Motor neuron (in vitro differentiated cells): ENCODE results near the gene DLX6. TPM values are rescaled to one million over a fixed set of nuclear protein-coding genes. Genes with fewer than 3 reads are reported as not detected.

Experiments
- ATAC-seq, 8 experiments: fragments of 200-7000 bp; cut with Tn5 transposase; replicated peaks in 6 of 8; 2 replicates each; pipeline ENCODE4 v1.8.0; 2021; ENCODE audit warnings: mild to moderate bottlenecking in 8 of 8, moderate library complexity in 8 of 8
- H3K27ac ChIP-seq, 2 donors: fragments of 250-450 bp; sonication (Bioruptor Pico); 2 replicates each; pipeline ENCODE4 v1.9.0; 2021; ENCODE audit warnings: antibody characterized with exemption in 2 of 2, mild to moderate bottlenecking in 2 of 2, moderate library complexity in 1 of 2
- H3K4me1 ChIP-seq, 2 donors: fragments of 250-450 bp; sonication (Bioruptor Pico); replicated peaks in 1 of 2; 2 replicates each; pipeline ENCODE4 v1.6.1; 2021; ENCODE audit warnings: antibody characterized with exemption in 2 of 2, mild to moderate bottlenecking in 2 of 2, moderate library complexity in 1 of 2
- H3K4me3 ChIP-seq, 5 donors: fragments of 250-450 bp; sonication (Bioruptor Pico); 2 replicates each; pipeline ENCODE4 v1.9.0; 2021; ENCODE audit warnings: antibody characterized with exemption in 5 of 5, mild to moderate bottlenecking in 5 of 5, moderate library complexity in 4 of 5
- WGBS, 10 experiments: fragments of 450-650 bp; shearing (Covaris generic); methylation state at CpG; one replicate each; pipeline ENCODE4 v1.0.0; 2022; 5-methylcytosine and 5-hydroxymethylcytosine counted together
- in situ Hi-C, 9 experiments: fragments of 400-800 bp; cut with MboI; loops; one replicate each; pipeline ENCODE4 v1.15.0; 2021; ENCODE audit warnings: low sequenced_read_pairs in 9 of 9, low pct_unique_long_range_greater_than_20kb in 2 of 9; ENCODE audit not compliant: unreplicated experiment in 9 of 9
- total RNA-seq, 8 experiments: library from RNA; unstranded; fragments of 300-600 nt; gene quantifications; 2 replicates each; pipeline versions ENCODE4 v1.2.3 to v1.2.4, GENCODE V29; 2022

Gene DLX6
- 1 to 10 TPM in 3 of 8 experiments, under 1 TPM in 4, not detected in 1; 0.10 to 5.5 (median 0.88) TPM for total RNA-seq

DNA sequence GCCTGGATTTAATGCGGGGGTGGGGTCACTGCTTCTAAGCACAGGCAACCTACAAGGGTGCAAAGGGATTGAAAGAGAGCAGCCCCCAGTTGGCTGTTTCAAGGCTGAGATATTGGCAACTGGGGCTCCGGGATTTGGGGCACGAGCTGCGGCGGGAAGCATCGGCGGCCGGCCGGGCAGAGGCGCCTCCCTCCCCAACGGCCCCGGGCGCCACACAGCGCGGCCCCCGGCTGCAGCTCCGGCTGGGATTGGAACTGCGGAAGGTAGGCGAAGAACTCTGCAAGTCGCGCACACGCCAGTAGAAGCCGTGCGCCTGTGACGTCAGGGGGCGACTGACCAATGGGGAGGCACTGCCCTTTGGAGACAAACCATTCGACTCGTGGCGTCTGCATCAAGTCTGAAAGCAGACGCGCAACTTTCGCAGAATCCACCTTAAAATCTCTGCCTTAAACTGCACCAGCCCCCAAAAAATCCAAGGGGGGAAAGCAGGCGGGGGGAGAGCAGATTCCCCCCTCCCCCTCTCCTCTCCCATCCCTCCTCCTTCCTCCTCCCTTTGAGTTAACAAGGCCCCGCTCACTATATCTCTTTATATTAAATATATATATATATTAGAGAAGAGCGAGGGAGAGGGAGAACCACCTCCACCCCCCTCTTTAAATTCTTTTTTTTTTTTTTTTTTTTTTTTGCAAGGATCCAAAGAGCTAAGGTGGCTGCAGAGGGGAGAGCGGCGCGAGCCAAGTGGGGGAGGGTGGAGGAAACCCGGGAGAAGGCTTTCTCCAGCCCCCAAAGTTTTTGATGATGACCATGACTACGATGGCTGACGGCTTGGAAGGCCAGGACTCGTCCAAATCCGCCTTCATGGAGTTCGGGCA, at the start of gene DLX6:
TSS of gene DLX6 (plus strand) at position 371 of the 872 bp plus-strand sequence. CDS start at position 796, 425 bp downstream.
- WGBS, 10 experiments: 0 to 20% (median 0%) methylated on average over 1 to 22 of the region's 44 CpGs; no CpG with 5 or more reads in 4 of the 10 experiments
- in situ Hi-C loops: loop anchor here in 1 of 9 experiments (25.0 kb wide), 1 partner anchor 593 kb away; no protein-coding TSS in a partner anchor
- no peaks in the 10 kb centered on the region for H3K4me1 ChIP-seq
- peak in 7 of 8 experiments; percentile 63 to 85 (median 73) for ATAC-seq
- no peak within 1 kb of the TSS for H3K27ac ChIP-seq
- H3K4me3 ChIP-seq: peak within 1 kb of the TSS; percentile 35 to 49 (median 37)

DNA sequence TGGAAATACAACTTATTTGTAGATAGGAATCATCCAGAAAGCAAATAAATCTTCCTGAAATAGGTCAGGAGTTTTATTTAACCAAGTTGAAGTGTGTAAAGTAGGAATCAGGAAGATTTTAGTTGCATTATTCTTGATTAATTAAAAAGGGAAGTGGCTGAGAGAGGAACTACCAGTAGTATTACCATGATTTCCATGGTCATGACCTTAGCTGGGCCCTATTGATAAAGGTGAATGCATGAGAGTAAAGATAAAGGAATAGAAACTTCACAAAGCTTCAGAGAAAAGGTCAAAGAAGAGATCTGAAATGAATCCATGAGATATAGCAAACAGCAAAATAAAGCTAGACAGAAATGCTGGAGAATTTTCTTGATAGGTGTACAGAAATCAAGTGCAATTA, 46.2 kb upstream of the DLX6 start:
- no peak for ATAC-seq
- Histone ChIP-seq H3K27ac (no peak overlapping the region), H3K4me3 (no peak overlapping the region), H3K4me1 (no peaks in the 10 kb centered on the region)
- in situ Hi-C loops: no loop called here

DNA sequence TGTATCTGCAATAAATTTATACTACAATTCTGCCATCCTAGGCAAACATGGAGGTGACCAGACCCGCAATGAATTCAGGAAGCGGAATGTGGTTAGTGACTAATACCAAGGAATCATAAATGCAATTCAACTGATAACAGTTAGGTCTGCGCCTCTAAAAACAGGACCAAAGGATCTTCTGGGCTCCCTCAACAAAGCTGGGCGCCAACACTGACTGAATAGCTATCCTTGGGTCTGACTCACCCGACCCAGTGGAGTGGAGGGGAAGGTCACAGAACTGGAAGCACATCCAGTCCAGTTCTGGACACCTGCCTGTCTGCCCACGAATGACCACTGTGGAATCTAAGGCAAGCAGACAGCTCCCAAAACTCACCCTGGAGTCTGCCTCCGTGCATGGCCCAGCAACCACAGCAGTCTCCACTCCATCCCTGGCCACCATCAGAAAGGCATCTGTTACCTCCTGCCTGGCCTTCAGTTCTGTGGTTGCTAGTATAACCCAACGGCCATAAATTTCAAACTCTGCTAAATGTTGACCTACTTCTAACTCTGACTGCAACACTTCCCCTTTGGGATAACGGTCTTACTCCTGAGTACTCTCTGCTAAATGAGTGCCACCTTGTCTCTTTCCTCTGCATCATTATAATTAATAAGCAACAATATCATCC, 43.0 kb upstream of the DLX6 start:
- H3K4me3 ChIP-seq: no peak overlapping the region
- no peak for ATAC-seq
- H3K27ac ChIP-seq: no peak overlapping the region
- in situ Hi-C loops: no loop called here
- 28 to 100% (median 80%) methylated on average over 1 to 7 of the region's 9 CpGs; no CpG with 5 or more reads in 2 of the 10 experiments for WGBS, 10 experiments
- H3K4me1 ChIP-seq: no peaks in the 10 kb centered on the region

DNA sequence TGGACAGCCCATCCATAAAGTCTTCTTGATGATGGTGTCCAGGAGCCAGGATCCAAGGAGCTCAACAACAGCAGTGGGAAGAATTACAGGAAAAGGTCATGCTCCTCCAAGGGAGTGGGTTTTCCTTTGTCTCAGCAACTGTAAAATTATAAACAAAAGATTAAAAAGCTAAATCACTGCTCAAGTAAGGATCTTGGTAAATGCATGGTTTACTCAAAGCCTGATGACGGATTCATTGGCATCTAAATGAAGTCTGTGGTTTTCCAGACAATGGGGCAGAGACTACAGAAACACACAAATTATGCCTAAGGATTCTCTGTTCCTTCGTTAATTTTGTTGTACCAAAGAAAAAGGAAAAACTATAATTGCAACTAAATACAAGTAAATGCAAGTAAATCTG, 36.4 kb upstream of the DLX6 start:
- no peak overlapping the region for H3K4me3 ChIP-seq
- H3K4me1 ChIP-seq: no peaks in the 10 kb centered on the region
- no peak for ATAC-seq
- in situ Hi-C loops: no loop called here
- no peak overlapping the region for H3K27ac ChIP-seq
- 0 to 89% (median 60%) methylated on average over 1 to 2 of the region's 2 CpGs; no CpG with 5 or more reads in 1 of the 10 experiments for WGBS, 10 experiments

DNA sequence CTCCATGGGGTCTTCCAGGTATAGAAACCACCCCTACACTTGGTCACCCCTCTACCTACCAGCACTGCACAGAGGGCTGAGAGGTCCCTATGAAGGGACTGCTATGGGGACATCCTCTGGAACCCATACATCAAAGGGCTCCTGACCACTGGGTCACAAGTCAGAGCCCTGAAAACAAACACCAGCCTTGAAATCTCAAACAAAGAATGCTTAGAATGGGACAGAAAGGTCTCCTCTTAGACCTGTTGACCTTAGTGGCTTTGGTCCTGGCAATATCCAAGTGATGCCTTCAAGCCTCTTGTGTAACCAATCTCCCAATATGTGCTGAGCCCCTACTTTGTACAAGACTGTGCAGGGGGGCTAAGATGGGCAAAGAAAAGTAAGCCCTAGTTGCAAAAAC, 34.6 kb upstream of the DLX6 start:
- Histone ChIP-seq H3K4me1 (no peaks in the 10 kb centered on the region), H3K27ac (no peak overlapping the region), H3K4me3 (no peak overlapping the region)
- in situ Hi-C loops: no loop called here
- ATAC-seq: no peak

DNA sequence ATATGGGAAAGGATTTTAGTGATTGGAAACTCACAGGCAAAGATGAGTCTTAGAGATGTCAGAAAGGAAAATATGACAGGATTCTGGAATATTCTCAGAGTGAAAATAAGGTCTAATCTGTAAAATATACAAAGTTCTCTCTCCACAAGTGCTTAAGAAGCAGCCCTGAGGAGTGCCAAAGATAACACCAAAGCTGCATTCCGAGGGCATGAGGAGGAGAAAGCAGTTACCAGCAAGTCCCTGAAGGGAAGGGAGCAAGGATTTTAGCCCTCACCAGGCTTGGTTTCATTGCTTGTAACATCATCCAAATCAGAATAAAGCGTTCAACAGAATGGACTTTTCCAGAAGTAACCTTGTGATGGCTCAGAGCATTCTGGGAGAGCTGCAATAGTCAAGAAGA, 31.4 kb upstream of the DLX6 start:
- whole genome bisulfite sequencing, 10 experiments: 0 to 80% (median 54%) methylated on average over 1 to 2 of the region's 2 CpGs; no CpG with 5 or more reads in 1 of the 10 experiments
- Histone ChIP-seq H3K27ac (no peak overlapping the region), H3K4me3 (no peak overlapping the region), H3K4me1 (no peaks in the 10 kb centered on the region)
- in situ Hi-C loops: no loop called here
- no peak for ATAC-seq

DNA sequence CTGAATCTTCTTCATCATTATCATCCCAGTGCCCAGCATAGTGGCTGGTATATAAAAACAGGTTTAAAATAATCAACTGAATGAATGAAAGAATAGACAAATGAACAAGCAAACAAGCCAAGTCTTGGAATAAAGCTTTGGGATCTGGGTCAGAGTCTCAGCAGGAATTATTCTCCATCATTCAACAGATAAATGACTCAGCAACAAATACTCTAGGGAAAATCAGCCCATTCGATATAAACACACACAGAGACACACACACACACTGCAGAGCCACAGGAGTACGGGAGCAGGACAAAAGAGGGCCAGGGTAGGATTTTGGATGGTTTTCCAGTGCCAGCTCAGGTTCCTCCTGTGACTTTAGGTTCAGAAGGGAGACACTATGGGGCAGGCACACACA, 29.2 kb upstream of the DLX6 start:
- H3K27ac ChIP-seq: no peak overlapping the region
- H3K4me1 ChIP-seq: no peaks in the 10 kb centered on the region
- 0 to 60% (median 28%) methylated on average over 1 to 2 of the region's 2 CpGs; no CpG with 5 or more reads in 3 of the 10 experiments for WGBS, 10 experiments
- no peak for ATAC-seq
- H3K4me3 ChIP-seq: no peak overlapping the region
- in situ Hi-C loops: no loop called here

DNA sequence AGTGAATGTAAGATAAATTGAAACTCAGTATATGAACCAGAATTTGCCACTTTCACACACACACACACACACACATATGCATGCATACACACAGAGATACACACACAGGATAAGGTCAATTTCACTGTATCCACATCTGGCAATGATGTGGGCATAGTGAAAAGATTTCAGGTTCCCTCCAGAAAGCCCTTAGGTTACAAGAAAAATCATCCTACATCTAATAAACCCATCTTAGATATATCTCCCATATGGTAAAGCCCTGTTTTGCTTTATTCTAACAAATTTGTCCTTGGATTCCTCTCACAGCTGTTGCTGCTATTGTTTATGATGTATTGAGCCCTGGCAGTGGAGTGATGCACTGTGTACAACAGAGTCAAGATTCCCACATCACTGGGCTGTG, 27.9 kb upstream of the DLX6 start:
- Histone ChIP-seq H3K4me1 (no peaks in the 10 kb centered on the region), H3K4me3 (no peak overlapping the region), H3K27ac (no peak overlapping the region)
- no peak for ATAC-seq
- in situ Hi-C loops: no loop called here

DNA sequence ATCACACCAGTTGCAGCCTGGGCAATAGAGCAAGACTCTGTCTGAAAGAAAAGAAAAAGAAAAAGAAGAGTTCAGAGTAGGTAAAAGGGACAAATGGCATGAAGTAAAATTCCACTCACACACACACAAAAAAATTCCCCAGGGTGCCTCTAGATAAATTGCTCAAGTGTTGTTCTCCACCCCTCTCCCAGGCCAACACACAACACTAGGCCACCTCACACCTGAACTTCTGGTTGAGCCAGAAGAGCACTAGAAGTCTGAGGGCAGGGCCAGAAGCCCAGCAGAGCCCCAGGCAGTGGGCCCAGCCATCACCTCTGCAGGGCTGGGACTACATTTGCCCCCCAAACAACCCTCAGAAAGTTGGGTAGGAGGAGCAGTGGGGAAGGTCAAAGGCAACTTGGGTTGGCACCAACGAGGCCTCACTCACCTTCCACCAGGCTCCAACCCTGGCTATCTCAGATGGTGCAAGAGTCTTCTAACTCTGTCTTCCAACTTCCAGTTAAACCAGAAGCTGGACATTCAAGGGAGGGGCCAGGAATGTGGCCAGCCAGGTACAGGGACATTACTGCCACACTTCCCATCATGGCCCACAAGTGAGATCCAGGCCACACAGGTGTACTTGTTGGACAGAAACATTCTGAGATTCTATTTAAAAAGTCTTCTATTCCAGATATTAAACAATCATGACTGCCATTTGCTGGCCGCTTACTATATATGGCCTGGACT, 25.6 kb upstream of the DLX6 start:
- in situ Hi-C loops: no loop called here
- 0 to 100% (median 100%) methylated on average over 1 to 2 of the region's 2 CpGs; no CpG with 5 or more reads in 3 of the 10 experiments for WGBS, 10 experiments

DNA sequence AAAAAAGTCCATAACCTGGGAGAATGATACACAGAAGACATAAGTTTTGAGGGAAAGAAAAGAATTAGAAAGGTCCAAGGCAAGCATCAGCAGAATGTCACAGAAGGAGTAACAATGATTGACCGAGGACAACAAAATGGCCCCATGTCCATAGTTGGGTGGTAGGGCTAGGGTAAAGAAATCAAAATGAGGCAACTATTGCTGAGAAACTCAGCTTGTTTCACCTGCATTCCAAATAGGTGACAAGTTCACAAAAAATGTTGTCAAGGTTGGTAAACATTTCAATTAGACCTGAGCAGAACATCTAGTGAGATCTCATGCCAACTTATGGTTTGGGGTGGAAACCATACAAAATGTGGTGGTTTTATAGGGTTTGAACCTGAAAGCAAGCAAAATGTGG, 22.8 kb upstream of the DLX6 start:
- H3K27ac ChIP-seq: no peak overlapping the region
- in situ Hi-C loops: no loop called here
- WGBS, 10 experiments: 33 to 100% (median 89%) methylated on average over 1 of the region's 1 CpG; no CpG with 5 or more reads in 3 of the 10 experiments
- H3K4me3 ChIP-seq: no peak overlapping the region
- ATAC-seq: no peak
- H3K4me1 ChIP-seq: no peaks in the 10 kb centered on the region

More for the DNA sequence above, 25.6 kb upstream of the DLX6 start:
- Histone ChIP-seq H3K27ac (no peak overlapping the region), H3K4me3 (no peak overlapping the region), H3K4me1 (no peaks in the 10 kb centered on the region)
- ATAC-seq: no peak

DNA sequence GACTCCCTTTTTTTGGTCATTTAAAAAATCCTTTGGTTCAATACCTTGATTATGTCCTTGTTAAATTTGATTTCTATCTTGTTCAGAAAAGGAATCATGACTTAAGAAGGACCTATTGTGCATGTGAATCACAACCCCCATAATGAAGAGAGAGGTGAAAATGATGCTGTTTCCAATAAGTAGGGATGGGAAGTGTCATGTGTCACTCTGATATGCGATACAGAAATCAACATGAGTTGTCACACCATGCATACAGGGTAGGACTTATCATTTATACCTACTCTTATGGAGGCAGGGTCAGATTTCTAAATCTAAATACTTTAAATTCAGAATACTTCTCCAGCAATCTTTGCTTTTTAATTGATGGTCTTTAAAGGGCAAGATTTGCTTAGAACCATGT, 19.4 kb upstream of the DLX6 start:
- Histone ChIP-seq H3K4me3 (no peak overlapping the region), H3K4me1 (no peaks in the 10 kb centered on the region)
- no peak for ATAC-seq

DNA sequence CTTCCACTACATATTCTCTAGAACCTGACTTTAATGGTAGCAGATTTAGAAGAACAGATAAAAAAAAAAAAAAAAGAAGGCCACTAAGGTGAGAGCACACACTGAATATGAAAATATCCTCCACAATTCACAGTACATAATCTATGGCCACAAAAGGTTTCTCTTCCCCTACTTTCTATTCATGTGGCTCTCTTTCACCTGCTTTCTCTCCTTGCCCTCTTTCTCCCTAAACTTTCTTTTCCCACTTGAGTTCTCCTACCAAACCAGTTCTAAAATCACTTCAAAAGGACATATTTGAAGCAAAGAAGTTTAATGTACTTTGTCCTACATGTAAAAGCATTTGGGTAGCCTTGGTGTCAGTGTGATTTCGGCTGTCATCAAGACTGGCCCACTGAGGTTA, 18.5 kb upstream of the DLX6 start:
- H3K27ac ChIP-seq: no peak overlapping the region
- 0 to 62% (median 58%) methylated on average over 1 of the region's 1 CpG; no CpG with 5 or more reads in 5 of the 10 experiments for WGBS, 10 experiments
- no peak overlapping the region for H3K4me3 ChIP-seq
- no peaks in the 10 kb centered on the region for H3K4me1 ChIP-seq
- in situ Hi-C loops: no loop called here
- ATAC-seq: no peak

More for the DNA sequence above, 19.4 kb upstream of the DLX6 start:
- H3K27ac ChIP-seq: no peak overlapping the region
- WGBS, 10 experiments: 0 to 73% (median 50%) methylated on average over 1 of the region's 1 CpG; no CpG with 5 or more reads in 2 of the 10 experiments
- in situ Hi-C loops: no loop called here

DNA sequence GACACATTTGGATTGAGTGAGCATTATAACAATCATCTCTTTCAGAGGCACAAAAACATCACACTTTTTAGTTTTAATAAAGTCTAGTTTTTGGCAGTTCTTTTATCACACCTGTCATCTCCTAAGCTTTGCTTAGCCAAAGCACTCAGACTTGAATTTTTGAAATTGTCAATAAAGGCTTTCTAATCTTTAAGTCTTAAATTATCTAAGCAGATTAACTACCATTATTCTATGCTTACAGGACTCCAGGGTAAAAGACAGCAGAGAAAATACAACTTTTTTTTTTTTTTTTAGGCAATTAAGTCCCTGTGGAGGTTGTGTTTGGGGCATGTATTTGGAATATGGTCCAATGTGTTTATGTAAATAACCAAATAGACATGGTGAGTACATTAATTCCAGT, 17.6 kb upstream of the DLX6 start:
- ATAC-seq: no peak
- in situ Hi-C loops: no loop called here
- Histone ChIP-seq H3K4me3 (no peak overlapping the region), H3K4me1 (no peaks in the 10 kb centered on the region), H3K27ac (no peak overlapping the region)
